Hepatocyte (in vitro differentiated cells): Measurements from ENCODE around the gene ENOPH1.
"Not testable (repeated sequence)": the region's sequence is repeated elsewhere in the genome, so short reads cannot be mapped to it uniquely, and the experiment has no call there.

Source experiments
- EZH2 ChIP-seq: fragments of 200-600 bp; sonication (generic); IDR thresholded peaks from 2 replicates; pipeline ENCODE4 v1.6.1; 2016; ENCODE audit warnings: antibody characterized with exemption, mild to moderate bottlenecking, borderline replicate concordance
- EZH2phosphoT487 ChIP-seq: fragments of 200-600 bp; sonication (generic); IDR thresholded peaks from one replicate; pipeline ENCODE4 v1.6.1; 2018; ENCODE audit warnings: antibody characterized with exemption, mild to moderate bottlenecking, low read depth, moderate library complexity; ENCODE audit not compliant: unreplicated experiment, severe bottlenecking
- TF ChIP-seq, protein P1 (sequence below): fragments of 200-600 bp; sonication (generic); IDR thresholded peaks from 2 replicates; pipeline ENCODE4 v1.5.1; 2016; ENCODE audit warnings: antibody characterized with exemption, mild to moderate bottlenecking; ENCODE audit not compliant: poor library complexity

DNA sequence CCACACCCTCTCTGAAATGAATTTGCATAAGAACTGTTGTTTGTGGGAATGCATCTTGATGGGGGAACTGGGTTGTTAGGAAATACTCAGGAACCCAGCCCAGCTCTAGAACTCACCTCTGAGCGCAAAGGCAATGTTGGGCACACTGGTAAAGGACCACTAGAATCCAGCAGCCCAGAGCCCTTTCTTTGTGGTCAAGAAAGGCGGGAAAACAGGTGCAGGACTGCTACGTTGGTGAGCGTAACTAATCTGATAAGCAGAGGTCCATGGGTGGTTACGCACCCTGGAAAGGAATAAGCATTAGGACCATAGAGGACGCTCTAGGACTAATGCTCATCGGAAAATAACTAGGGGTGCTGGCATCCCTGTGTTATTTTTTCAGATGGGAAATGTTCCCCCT, 45.5 kb downstream of the ENOPH1 start:
- TF ChIP-seq, protein P1, sequence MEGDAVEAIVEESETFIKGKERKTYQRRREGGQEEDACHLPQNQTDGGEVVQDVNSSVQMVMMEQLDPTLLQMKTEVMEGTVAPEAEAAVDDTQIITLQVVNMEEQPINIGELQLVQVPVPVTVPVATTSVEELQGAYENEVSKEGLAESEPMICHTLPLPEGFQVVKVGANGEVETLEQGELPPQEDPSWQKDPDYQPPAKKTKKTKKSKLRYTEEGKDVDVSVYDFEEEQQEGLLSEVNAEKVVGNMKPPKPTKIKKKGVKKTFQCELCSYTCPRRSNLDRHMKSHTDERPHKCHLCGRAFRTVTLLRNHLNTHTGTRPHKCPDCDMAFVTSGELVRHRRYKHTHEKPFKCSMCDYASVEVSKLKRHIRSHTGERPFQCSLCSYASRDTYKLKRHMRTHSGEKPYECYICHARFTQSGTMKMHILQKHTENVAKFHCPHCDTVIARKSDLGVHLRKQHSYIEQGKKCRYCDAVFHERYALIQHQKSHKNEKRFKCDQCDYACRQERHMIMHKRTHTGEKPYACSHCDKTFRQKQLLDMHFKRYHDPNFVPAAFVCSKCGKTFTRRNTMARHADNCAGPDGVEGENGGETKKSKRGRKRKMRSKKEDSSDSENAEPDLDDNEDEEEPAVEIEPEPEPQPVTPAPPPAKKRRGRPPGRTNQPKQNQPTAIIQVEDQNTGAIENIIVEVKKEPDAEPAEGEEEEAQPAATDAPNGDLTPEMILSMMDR = not testable (repeated sequence)
- not testable (repeated sequence) for TF ChIP-seq EZH2, EZH2phosphoT487
